HepG2 (cell line): ENCODE data around the gene UMOD. TPM values are rescaled to one million over a fixed set of nuclear protein-coding genes. Genes with fewer than 3 reads are reported as not detected.

ENCODE experiments used
- ZNF644 ChIP-seq: IDR thresholded peaks from 2 replicates; pipeline ENCODE4 v1.6.1; 2016; ENCODE audit warnings: low read depth
- ZNF687 ChIP-seq: sonication (generic); formaldehyde crosslinking; IDR thresholded peaks from 2 replicates; pipeline ENCODE4 v1.5.1; 2020; ENCODE audit warnings: mild to moderate bottlenecking, missing genetic modification reagents, moderate library complexity
- polyA plus RNA-seq, 8 experiments: library from polyadenylated mRNA; depleted of rRNA in 3 of 8; stranded (reverse) in 7 of 8; unstranded in 1 of 8; fragments of >200 nt; fragmentation: Illumina TruSeq in 4 of 8; extraction: Trizol in 4 of 8; gene quantifications; 2 replicates each; pipeline versions ENCODE4 v1.2.1 to v1.2.3, GENCODE V29; 2011 to 2016; ENCODE audit warnings: low read depth in 4 of 8, missing spikeins in 1 of 8, mixed read lengths in 1 of 8; ENCODE audit not compliant: insufficient read depth in 1 of 8
- total RNA-seq, 5 experiments: library from RNA; depleted of rRNA; stranded (reverse); fragments of >200 nt; fragmentation: Illumina TruSeq; extraction: Trizol; gene quantifications; 2 replicates each; pipeline ENCODE4 v1.2.3, GENCODE V29; 2016; ENCODE audit warnings: low read depth in 1 of 5
- TF ChIP-seq, protein P1 (sequence below): sonication (generic); formaldehyde crosslinking; IDR thresholded peaks from 2 replicates; pipeline ENCODE4 v1.5.0; 2020; ENCODE audit warnings: mild to moderate bottlenecking, missing genetic modification reagents
- TF ChIP-seq, protein P2 (sequence below): IDR thresholded peaks from 2 replicates; pipeline ENCODE4 v1.6.1; 2016; ENCODE audit warnings: low read depth, control low read depth
- TF ChIP-seq, protein P3 (sequence below), 2 experiments: fragments of 450-650 bp in 1 of 2; sonication (generic) in 1 of 2; formaldehyde crosslinking in 1 of 2; IDR thresholded peaks; 2 replicates each; pipeline versions ENCODE4 v1.6.1 to v1.8.0; 2016 to 2022; ENCODE audit warnings: antibody characterized with exemption in 1 of 2, mild to moderate bottlenecking in 1 of 2, missing genetic modification reagents in 1 of 2
- TF ChIP-seq, protein P4 (sequence below): sonication (generic); formaldehyde crosslinking; IDR thresholded peaks from 2 replicates; pipeline ENCODE4 v1.8.1; 2023; ENCODE audit warnings: mild to moderate bottlenecking, missing genetic modification reagents

The UMOD gene
- total and polyA plus RNA-seq, 2 of the 13 experiments (the other 11 are each of a cell fraction or from before 2014, with no cell fraction given) = not detected

DNA sequence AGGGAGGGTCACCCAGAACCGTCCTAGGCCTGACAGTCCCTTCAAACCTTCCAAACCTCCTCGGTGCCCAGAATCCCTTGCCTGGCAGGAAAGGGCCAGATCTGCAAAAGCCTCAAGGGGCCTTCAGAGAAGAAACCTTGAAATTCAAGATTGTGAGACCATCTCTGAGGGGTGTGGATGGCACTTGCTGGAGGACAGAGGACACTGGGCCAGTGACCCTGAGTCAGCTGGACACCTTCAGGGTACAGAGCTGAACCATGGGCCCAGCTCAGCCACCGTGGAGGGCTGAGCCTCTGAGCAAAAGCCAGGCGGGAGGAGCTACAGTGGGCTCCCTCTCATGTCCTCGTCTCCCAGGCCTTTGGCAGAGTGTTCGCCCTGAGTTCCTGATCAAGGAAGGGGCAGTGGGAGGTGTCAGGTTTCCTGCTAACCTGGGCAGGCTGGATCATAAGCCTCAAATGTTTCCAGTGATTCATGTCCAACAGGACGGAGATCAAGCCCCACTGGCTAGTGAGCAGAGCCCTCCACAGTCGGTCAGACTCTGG lies 49.0 kb upstream of the UMOD start (continued):
- TF ChIP-seq ZNF687 (CRISPR knock-in tag) (peak; percentile 87), ZNF644 (CRISPR knock-in tag) (0 out of 2 replicates have a peak, but pooled peaks have one; percentile 36)
- TF ChIP-seq, protein P1, sequence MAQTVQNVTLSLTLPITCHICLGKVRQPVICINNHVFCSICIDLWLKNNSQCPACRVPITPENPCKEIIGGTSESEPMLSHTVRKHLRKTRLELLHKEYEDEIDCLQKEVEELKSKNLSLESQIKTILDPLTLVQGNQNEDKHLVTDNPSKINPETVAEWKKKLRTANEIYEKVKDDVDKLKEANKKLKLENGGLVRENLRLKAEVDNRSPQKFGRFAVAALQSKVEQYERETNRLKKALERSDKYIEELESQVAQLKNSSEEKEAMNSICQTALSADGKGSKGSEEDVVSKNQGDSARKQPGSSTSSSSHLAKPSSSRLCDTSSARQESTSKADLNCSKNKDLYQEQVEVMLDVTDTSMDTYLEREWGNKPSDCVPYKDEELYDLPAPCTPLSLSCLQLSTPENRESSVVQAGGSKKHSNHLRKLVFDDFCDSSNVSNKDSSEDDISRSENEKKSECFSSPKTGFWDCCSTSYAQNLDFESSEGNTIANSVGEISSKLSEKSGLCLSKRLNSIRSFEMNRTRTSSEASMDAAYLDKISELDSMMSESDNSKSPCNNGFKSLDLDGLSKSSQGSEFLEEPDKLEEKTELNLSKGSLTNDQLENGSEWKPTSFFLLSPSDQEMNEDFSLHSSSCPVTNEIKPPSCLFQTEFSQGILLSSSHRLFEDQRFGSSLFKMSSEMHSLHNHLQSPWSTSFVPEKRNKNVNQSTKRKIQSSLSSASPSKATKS (CRISPR knock-in tag) = no peak
- TF ChIP-seq, protein P2, sequence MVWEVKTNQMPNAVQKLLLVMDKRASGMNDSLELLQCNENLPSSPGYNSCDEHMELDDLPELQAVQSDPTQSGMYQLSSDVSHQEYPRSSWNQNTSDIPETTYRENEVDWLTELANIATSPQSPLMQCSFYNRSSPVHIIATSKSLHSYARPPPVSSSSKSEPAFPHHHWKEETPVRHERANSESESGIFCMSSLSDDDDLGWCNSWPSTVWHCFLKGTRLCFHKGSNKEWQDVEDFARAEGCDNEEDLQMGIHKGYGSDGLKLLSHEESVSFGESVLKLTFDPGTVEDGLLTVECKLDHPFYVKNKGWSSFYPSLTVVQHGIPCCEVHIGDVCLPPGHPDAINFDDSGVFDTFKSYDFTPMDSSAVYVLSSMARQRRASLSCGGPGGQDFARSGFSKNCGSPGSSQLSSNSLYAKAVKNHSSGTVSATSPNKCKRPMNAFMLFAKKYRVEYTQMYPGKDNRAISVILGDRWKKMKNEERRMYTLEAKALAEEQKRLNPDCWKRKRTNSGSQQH (CRISPR knock-in tag) = no peak; the same call in 1 of the 2 replicates
- TF ChIP-seq, protein P3, sequence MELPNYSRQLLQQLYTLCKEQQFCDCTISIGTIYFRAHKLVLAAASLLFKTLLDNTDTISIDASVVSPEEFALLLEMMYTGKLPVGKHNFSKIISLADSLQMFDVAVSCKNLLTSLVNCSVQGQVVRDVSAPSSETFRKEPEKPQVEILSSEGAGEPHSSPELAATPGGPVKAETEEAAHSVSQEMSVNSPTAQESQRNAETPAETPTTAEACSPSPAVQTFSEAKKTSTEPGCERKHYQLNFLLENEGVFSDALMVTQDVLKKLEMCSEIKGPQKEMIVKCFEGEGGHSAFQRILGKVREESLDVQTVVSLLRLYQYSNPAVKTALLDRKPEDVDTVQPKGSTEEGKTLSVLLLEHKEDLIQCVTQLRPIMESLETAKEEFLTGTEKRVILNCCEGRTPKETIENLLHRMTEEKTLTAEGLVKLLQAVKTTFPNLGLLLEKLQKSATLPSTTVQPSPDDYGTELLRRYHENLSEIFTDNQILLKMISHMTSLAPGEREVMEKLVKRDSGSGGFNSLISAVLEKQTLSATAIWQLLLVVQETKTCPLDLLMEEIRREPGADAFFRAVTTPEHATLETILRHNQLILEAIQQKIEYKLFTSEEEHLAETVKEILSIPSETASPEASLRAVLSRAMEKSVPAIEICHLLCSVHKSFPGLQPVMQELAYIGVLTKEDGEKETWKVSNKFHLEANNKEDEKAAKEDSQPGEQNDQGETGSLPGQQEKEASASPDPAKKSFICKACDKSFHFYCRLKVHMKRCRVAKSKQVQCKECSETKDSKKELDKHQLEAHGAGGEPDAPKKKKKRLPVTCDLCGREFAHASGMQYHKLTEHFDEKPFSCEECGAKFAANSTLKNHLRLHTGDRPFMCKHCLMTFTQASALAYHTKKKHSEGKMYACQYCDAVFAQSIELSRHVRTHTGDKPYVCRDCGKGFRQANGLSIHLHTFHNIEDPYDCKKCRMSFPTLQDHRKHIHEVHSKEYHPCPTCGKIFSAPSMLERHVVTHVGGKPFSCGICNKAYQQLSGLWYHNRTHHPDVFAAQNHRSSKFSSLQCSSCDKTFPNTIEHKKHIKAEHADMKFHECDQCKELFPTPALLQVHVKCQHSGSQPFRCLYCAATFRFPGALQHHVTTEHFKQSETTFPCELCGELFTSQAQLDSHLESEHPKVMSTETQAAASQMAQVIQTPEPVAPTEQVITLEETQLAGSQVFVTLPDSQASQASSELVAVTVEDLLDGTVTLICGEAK (IDR thresholded peaks at IDR 0.05) = no peak
- TF ChIP-seq, protein P3 (CRISPR knock-in tag; IDR thresholded peaks at IDR 0.05) = peak; percentile 66
- TF ChIP-seq, protein P4, sequence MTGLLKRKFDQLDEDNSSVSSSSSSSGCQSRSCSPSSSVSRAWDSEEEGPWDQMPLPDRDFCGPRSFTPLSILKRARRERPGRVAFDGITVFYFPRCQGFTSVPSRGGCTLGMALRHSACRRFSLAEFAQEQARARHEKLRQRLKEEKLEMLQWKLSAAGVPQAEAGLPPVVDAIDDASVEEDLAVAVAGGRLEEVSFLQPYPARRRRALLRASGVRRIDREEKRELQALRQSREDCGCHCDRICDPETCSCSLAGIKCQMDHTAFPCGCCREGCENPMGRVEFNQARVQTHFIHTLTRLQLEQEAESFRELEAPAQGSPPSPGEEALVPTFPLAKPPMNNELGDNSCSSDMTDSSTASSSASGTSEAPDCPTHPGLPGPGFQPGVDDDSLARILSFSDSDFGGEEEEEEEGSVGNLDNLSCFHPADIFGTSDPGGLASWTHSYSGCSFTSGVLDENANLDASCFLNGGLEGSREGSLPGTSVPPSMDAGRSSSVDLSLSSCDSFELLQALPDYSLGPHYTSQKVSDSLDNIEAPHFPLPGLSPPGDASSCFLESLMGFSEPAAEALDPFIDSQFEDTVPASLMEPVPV (CRISPR knock-in tag) = no peak
